AG04450 (cell line): ENCODE results near the gene CACNA1D. TPM values are rescaled to one million over a fixed set of nuclear protein-coding genes. Genes with fewer than 3 reads are reported as not detected.

Experiments used
- CTCF ChIA-PET: fragments of 300-600, 350-600 bp; formaldehyde crosslinking; extraction: SDS; loops from one replicate; lab custom pipeline; 2022; ENCODE audit warnings: antibody characterized with exemption, inconsistent platforms; lab: Charles Lee
- POLR2A ChIA-PET: fragments of 350-600 bp; formaldehyde crosslinking; extraction: SDS; loops from one replicate; lab custom pipeline; 2021; ENCODE audit warnings: antibody characterized with exemption, inconsistent platforms; lab: Yijun Ruan, JAX
- DNase-seq: peaks from one replicate; pipeline ENCODE4 v3.0.0-alpha.2; 2011; ENCODE audit warnings: low read depth, low spot score
- H3K27ac ChIP-seq: one replicate; pipeline ENCODE4 v1.5.1; 2012; ENCODE audit warnings: low read depth, low read length, control low read depth
- H3K27me3 ChIP-seq: one replicate; pipeline ENCODE4 v1.6.0; 2012; ENCODE audit warnings: low read length; ENCODE audit not compliant: control insufficient read depth, insufficient read depth
- H3K4me3 ChIP-seq: 2 replicates; pipeline ENCODE4 v1.5.1; 2011; ENCODE audit warnings: mild to moderate bottlenecking, low read depth, low read length, control low read depth
- H3K9me3 ChIP-seq: 2 replicates; pipeline ENCODE4 v1.5.1; 2012; ENCODE audit warnings: low read length; ENCODE audit not compliant: control insufficient read depth, insufficient read depth
- CTCF ChIP-seq: IDR thresholded peaks from 2 replicates; pipeline ENCODE4 v1.5.1; 2011; ENCODE audit warnings: low read depth, low read length, control low read depth, inconsistent platforms
- polyA plus RNA-seq: library from polyadenylated mRNA; depleted of rRNA; stranded (reverse); fragments of >200 nt; gene quantifications from 2 replicates; pipeline ENCODE4 v1.2.3, GENCODE V29; 2011

Gene CACNA1D
- polyA plus RNA-seq, 1 experiment = 0.07 TPM

DNA sequence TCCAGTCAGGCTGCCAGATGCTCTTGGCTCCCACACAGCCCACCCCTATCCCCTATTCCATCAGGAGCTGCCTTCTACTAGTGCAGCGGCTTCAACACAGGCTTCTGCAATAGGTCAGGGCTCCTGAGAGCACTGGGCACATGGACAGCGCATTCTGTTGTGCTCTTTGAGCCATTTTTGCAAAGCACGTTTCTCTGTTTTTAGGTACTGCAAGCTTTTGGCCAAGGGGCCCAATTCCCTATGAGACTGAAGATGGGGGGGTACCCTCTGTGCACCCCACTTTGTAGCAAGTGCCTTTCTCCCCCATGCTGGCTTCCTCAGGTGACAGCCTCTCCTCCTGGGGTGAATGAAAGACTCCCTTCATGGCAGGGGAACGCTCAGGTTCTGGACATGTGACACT lies 320.7 kb downstream of the CACNA1D start:
- Histone ChIP-seq H3K27ac (no peak overlapping the region), H3K4me3 (no peak overlapping the region), H3K27me3 (peaks cover 12% of the 10 kb centered on the region), H3K9me3 (no peaks in the 10 kb centered on the region)
- ChIA-PET POLR2A (no interaction called here), CTCF (no interaction called here)
- no peak for DNase-seq
- no peak for TF ChIP-seq CTCF

- ChIA-PET CTCF (no interaction called here), POLR2A (no interaction called here)
Measured at GRCh38 chr3:53815651-53816050, 321.2 kb downstream of the CACNA1D start.

GRCh38 chr3:53816425-53816824 lies 322.0 kb downstream of the CACNA1D start:
- Histone ChIP-seq H3K27ac (no peak overlapping the region), H3K9me3 (no peaks in the 10 kb centered on the region), H3K27me3 (peaks cover 12% of the 10 kb centered on the region), H3K4me3 (no peak overlapping the region)
- no peak for DNase-seq
- POLR2A ChIA-PET = interaction anchor here (0.7 kb wide), 1 partner anchor 14 kb away, joined by 3 read pairs; no protein-coding TSS in a partner anchor
- no peak for TF ChIP-seq CTCF
- CTCF ChIA-PET = no interaction called here

More at GRCh38 chr3:53815651-53816050, 321.2 kb downstream of the CACNA1D start:
- TF ChIP-seq CTCF = no peak
- no peaks in the 10 kb centered on the region for H3K9me3 ChIP-seq
- H3K4me3 ChIP-seq = no peak overlapping the region
- peaks cover 12% of the 10 kb centered on the region for H3K27me3 ChIP-seq
- no peak for DNase-seq
- H3K27ac ChIP-seq = no peak overlapping the region

GRCh38 chr3:53817211-53817610 lies 322.8 kb downstream of the CACNA1D start:
- Histone ChIP-seq H3K4me3 (no peak overlapping the region), H3K9me3 (no peaks in the 10 kb centered on the region), H3K27ac (no peak overlapping the region), H3K27me3 (peaks cover 12% of the 10 kb centered on the region)
- DNase-seq = no peak
- POLR2A ChIA-PET = no interaction called here
- CTCF ChIA-PET = no interaction called here
- no peak for TF ChIP-seq CTCF

DNA sequence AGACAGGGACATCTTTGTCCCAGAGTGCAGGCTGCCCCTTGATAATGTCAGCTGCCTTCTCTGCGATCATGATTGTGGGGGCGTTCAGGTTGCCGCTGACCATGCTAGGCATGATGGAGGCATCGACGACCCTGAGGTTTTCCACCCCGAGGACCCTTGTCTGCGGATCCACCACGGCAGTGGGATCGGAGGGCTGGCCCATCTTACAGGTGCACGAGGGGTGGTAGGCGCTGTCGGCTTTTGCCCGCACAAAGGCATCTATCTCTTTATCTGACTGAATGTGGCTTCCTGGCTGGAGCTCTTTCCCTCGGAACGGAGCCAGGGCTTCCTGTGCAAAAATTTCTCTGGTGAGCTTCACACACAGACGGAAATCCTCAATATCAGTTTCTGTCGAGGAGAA lies 323.4 kb downstream of the CACNA1D start:
- no peaks in the 10 kb centered on the region; the same call in 1 of the 2 replicates for H3K9me3 ChIP-seq
- no peak overlapping the region for H3K27ac ChIP-seq
- peaks cover 7% of the 10 kb centered on the region for H3K27me3 ChIP-seq
- no peak for DNase-seq
- no peak overlapping the region for H3K4me3 ChIP-seq
- ChIA-PET POLR2A (no interaction called here), CTCF (no interaction called here)
- no peak for TF ChIP-seq CTCF
